Thyroid gland (tissue), 4 donors: Measurements from ENCODE around the gene VPS18.

Experiments used
- CTCF ChIP-seq, 6 experiments: fragments of 200-600 bp in 3 of 6; fragments of 450-650 bp in 3 of 6; sonication (generic) in 3 of 6; IDR thresholded peaks; one replicate each; pipeline ENCODE4 v1.5.1; 2016 to 2019; ENCODE audit warnings: antibody characterized with exemption in 6 of 6, mild to moderate bottlenecking in 2 of 6, inconsistent platforms in 1 of 6, moderate library complexity in 1 of 6
- POLR2A ChIP-seq, 2 donors: fragments of 450-650 bp; IDR thresholded peaks; one replicate each; pipeline ENCODE4 v1.6.1; 2017; ENCODE audit warnings: antibody characterized with exemption in 2 of 2, mild to moderate bottlenecking in 2 of 2, moderate library complexity in 1 of 2

DNA sequence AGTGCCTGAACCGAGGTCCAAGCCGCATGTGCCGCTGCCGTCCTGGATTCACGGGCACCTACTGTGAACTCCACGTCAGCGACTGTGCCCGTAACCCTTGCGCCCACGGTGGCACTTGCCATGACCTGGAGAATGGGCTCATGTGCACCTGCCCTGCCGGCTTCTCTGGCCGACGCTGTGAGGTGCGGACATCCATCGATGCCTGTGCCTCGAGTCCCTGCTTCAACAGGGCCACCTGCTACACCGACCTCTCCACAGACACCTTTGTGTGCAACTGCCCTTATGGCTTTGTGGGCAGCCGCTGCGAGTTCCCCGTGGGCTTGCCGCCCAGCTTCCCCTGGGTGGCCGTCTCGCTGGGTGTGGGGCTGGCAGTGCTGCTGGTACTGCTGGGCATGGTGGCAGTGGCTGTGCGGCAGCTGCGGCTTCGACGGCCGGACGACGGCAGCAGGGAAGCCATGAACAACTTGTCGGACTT, 42.0 kb downstream of the VPS18 start:
- TF ChIP-seq CTCF (IDR thresholded peaks at IDR 0.05) (no peak), POLR2A (IDR thresholded peaks at IDR 0.05) (no peak)
